GM19372 (cell line): ENCODE measurements around the gene TBCD.
"Not testable (repeated sequence)": the region's sequence is repeated elsewhere in the genome, so short reads cannot be mapped to it uniquely, and the experiment has no call there.

Source experiments
- ATAC-seq: cut with Tn5 transposase; IDR thresholded peaks from one replicate; pipeline ENCODE4 v1.9.1; 2021; ENCODE audit warnings: mild to moderate bottlenecking, low read depth, moderate library complexity; ENCODE audit not compliant: unreplicated experiment

Gene TBCD

GRCh38 chr17:82754297-82755208 is 2.7 kb downstream of the TBCD start:
- ATAC-seq, result no peak

- no peak for ATAC-seq
Observed at GRCh38 chr17:82756166-82756565, 4.3 kb downstream of the TBCD start.

- no peak for ATAC-seq
Observed at GRCh38 chr17:82765371-82765770, 13.5 kb downstream of the TBCD start.

GRCh38 chr17:82767041-82767754 is 15.3 kb downstream of the TBCD start:
- ATAC-seq, result no peak

- ATAC-seq, result no peak
Observed at GRCh38 chr17:82769041-82769440, 17.2 kb downstream of the TBCD start.

- no peak for ATAC-seq
Observed at GRCh38 chr17:82772026-82772425, 20.2 kb downstream of the TBCD start.

GRCh38 chr17:82774456-82774855 is 22.6 kb downstream of the TBCD start:
- ATAC-seq, result not testable (repeated sequence)

GRCh38 chr17:82775001-82775823 is 23.3 kb downstream of the TBCD start:
- no peak for ATAC-seq

- no peak for ATAC-seq
Observed at GRCh38 chr17:82776454-82776853, 24.6 kb downstream of the TBCD start.

- not testable (repeated sequence) for ATAC-seq
Observed at GRCh38 chr17:82777778-82778375, 26.0 kb downstream of the TBCD start.

- ATAC-seq, result no peak
Observed at GRCh38 chr17:82779541-82779940, 27.7 kb downstream of the TBCD start.

GRCh38 chr17:82780195-82780594 is 28.3 kb downstream of the TBCD start:
- ATAC-seq, result no peak

- no peak for ATAC-seq
Observed at GRCh38 chr17:82780971-82781893, 29.4 kb downstream of the TBCD start.

GRCh38 chr17:82781894-82782274 is 30.0 kb downstream of the TBCD start:
- no peak for ATAC-seq

GRCh38 chr17:82782657-82783207 is 30.9 kb downstream of the TBCD start:
- ATAC-seq, result no peak

- no peak for ATAC-seq
Observed at GRCh38 chr17:82783498-82783897, 31.6 kb downstream of the TBCD start.

- ATAC-seq, result not testable (repeated sequence)
Observed at GRCh38 chr17:82785581-82785980, 33.7 kb downstream of the TBCD start.

- no peak for ATAC-seq
Observed at GRCh38 chr17:82786427-82786826, 34.6 kb downstream of the TBCD start.
